ENCODE measurements around the gene TMUB2.

The TMUB2 gene

GRCh38 chr17:44202756-44203155 is 16.0 kb downstream of the TMUB2 start:
- no peak for DNase-seq (ENCODE audit: low read depth in 2 of 2)

GRCh38 chr17:44203731-44204440 is 17.1 kb downstream of the TMUB2 start:
- DNase-seq (ENCODE audit: low read depth in 2 of 2): peak in 1 of 2 donors; percentile 41

GRCh38 chr17:44204441-44204882 is 17.7 kb downstream of the TMUB2 start:
- DNase-seq (ENCODE audit: low read depth in 2 of 2): no peak

GRCh38 chr17:44205962-44206824 is 19.4 kb downstream of the TMUB2 start:
- DNase-seq (ENCODE audit: low read depth in 2 of 2): no peak

- DNase-seq (ENCODE audit: low read depth in 2 of 2): no peak
These were observed 20.0 kb downstream of the TMUB2 start for GRCh38 chr17:44206825-44207155.

- no peak for DNase-seq (ENCODE audit: low read depth in 2 of 2)
These were observed 20.5 kb downstream of the TMUB2 start for GRCh38 chr17:44207319-44207718.

GRCh38 chr17:44207743-44208142 is 21.0 kb downstream of the TMUB2 start:
- DNase-seq (ENCODE audit: low read depth in 2 of 2): no peak

GRCh38 chr17:44209786-44210341 is 23.1 kb downstream of the TMUB2 start:
- DNase-seq (ENCODE audit: low read depth in 2 of 2): peak in 1 of 2 donors; percentile 35

GRCh38 chr17:44210342-44211192 is 23.8 kb downstream of the TMUB2 start:
- peak; percentile 87 to 90 for DNase-seq (ENCODE audit: low read depth in 2 of 2)

GRCh38 chr17:44211281-44212265 is 24.8 kb downstream of the TMUB2 start:
- no peak for DNase-seq (ENCODE audit: low read depth in 2 of 2)

- DNase-seq (ENCODE audit: low read depth in 2 of 2): no peak
These were observed 26.0 kb downstream of the TMUB2 start for GRCh38 chr17:44212507-44213402.

- no peak for DNase-seq (ENCODE audit: low read depth in 2 of 2)
These were observed 26.8 kb downstream of the TMUB2 start for GRCh38 chr17:44213403-44214229.

GRCh38 chr17:44214230-44214494 is 27.4 kb downstream of the TMUB2 start:
- no peak for DNase-seq (ENCODE audit: low read depth in 2 of 2)

GRCh38 chr17:44214896-44215295 is 28.1 kb downstream of the TMUB2 start:
- DNase-seq (ENCODE audit: low read depth in 2 of 2): no peak

GRCh38 chr17:44216173-44216572 is 29.4 kb downstream of the TMUB2 start:
- no peak for DNase-seq (ENCODE audit: low read depth in 2 of 2)

- no peak for DNase-seq (ENCODE audit: low read depth in 2 of 2)
These were observed 29.9 kb downstream of the TMUB2 start for GRCh38 chr17:44216694-44217093.

- DNase-seq (ENCODE audit: low read depth in 2 of 2): no peak
These were observed 31.1 kb downstream of the TMUB2 start for GRCh38 chr17:44217738-44218343.

GRCh38 chr17:44218344-44219107 is 31.8 kb downstream of the TMUB2 start:
- peak; percentile 78 to 81 for DNase-seq (ENCODE audit: low read depth in 2 of 2)

All from stimulated activated CD4-positive, alpha-beta T cell treated with anti-CD3 and anti-CD28 coated beads, Interleukin-4, amount 100 ng/mL, for 48 hours (primary cell).